Bronchial epithelial cell (primary cell): ENCODE data around the gene NFIA. TPM values are rescaled to one million over a fixed set of nuclear protein-coding genes. Genes with fewer than 3 reads are reported as not detected.

Source experiments
- DNase-seq: peaks from one replicate; pipeline ENCODE4 v3.0.0-alpha.2; 2010; ENCODE audit warnings: low read depth
- FAIRE-seq: peaks from 2 replicates; lab custom pipeline; 2011; peaks lifted over from hg19 to GRCh38; lab: Jason Lieb, UNC
- H3K27me3 ChIP-seq: 2 replicates; pipeline ENCODE4 v1.5.1; 2011; ENCODE audit warnings: low read length; ENCODE audit not compliant: control insufficient read depth, insufficient read depth
- H3K36me3 ChIP-seq: 2 replicates; pipeline ENCODE4 v1.5.1; 2011; ENCODE audit warnings: low read length; ENCODE audit not compliant: control insufficient read depth, insufficient read depth
- H3K4me3 ChIP-seq: 2 replicates; pipeline ENCODE4 v1.5.1; 2011; ENCODE audit warnings: mild to moderate bottlenecking, low read depth, low read length, control low read depth
- CTCF ChIP-seq: IDR thresholded peaks from 2 replicates; pipeline ENCODE4 v1.5.1; 2011; ENCODE audit warnings: mild to moderate bottlenecking, moderate library complexity, low read length, control low read depth, inconsistent platforms; ENCODE audit not compliant: insufficient read depth, severe bottlenecking
- total RNA-seq: library from RNA; depleted of rRNA; stranded (reverse); fragments of >200 nt; gene quantifications from 2 replicates; pipeline ENCODE4 v1.2.1, GENCODE V29; 2014

The NFIA gene
- total RNA-seq, 1 donor from 2014 or later: 7.4 TPM

GRCh38 chr1:61457526-61458040 is 375.2 kb downstream of the NFIA start:
- DNase-seq (no peak), FAIRE-seq (no peak)
- no peaks in the 10 kb centered on the region for H3K27me3 ChIP-seq
- H3K4me3 ChIP-seq: no peak overlapping the region
- H3K36me3 ChIP-seq: peaks cover 5% of the 10 kb centered on the region
- no peak for TF ChIP-seq CTCF

GRCh38 chr1:61459345-61459744 is 377.0 kb downstream of the NFIA start:
- Histone ChIP-seq H3K36me3 (peaks cover 5% of the 10 kb centered on the region), H3K27me3 (no peaks in the 10 kb centered on the region), H3K4me3 (no peak overlapping the region)
- no peak for FAIRE-seq
- TF ChIP-seq CTCF: no peak
- no peak for DNase-seq

GRCh38 chr1:61460191-61460590 is 377.8 kb downstream of the NFIA start:
- peaks cover 4% of the 10 kb centered on the region for H3K36me3 ChIP-seq
- FAIRE-seq (no peak), DNase-seq (no peak)
- no peaks in the 10 kb centered on the region for H3K27me3 ChIP-seq
- TF ChIP-seq CTCF: no peak
- no peak overlapping the region for H3K4me3 ChIP-seq

GRCh38 chr1:61461406-61462384 is 379.3 kb downstream of the NFIA start:
- TF ChIP-seq CTCF: no peak
- DNase-seq (no peak), FAIRE-seq (no peak)
- H3K4me3 ChIP-seq: no peak overlapping the region
- no peaks in the 10 kb centered on the region for H3K27me3 ChIP-seq
- H3K36me3 ChIP-seq: no peaks in the 10 kb centered on the region

GRCh38 chr1:61462628-61463027 is 380.3 kb downstream of the NFIA start:
- Histone ChIP-seq H3K4me3 (no peak overlapping the region), H3K27me3 (no peaks in the 10 kb centered on the region), H3K36me3 (no peaks in the 10 kb centered on the region)
- DNase-seq: no peak
- peak; percentile 52 for FAIRE-seq
- TF ChIP-seq CTCF: no peak
